Stromal cell of bone marrow (primary cell): ENCODE measurements around the gene ANXA2R.
A peak's percentile ranks its signal among the peaks of the same experiment; 100 is the strongest.

Experiments
- DNase-seq: peaks from one replicate; pipeline ENCODE4 v3.0.0-alpha.2; 2012; ENCODE audit warnings: low read depth

The ANXA2R gene

DNA sequence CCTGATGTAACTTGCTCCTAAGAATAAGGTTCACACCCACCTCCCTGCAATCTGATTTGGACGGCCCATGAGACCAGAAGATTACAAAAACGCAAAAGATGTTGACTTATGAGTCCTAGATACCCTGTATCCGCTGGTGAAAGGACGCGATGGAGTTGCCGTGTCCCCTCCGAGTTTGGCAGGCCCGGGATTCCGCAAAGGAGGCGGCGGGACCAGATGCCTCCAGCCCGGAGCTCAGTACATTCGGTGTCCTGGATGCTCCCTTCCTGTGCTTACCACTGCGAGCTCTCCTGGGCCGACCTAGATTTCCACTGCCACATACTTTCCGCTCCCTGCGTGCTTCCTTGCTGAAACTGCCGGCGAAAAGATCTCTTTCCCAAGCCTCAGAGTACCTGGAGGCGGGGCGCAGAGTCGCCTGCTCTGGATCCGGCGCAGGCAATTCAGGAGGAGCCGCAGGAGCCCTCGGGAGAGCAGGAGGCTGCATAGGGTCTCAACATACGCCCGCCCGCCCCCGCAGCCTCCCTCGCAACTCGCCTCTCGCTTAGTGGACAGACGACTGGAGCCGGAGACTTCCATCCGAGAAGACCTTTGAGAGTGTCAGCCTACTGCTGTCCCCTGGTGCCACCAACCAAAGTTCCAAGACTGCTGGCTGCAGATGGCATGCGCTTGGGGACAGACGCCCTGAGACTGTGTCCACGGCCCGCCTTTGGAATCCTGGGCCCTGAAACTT is 39.8 kb downstream of the ANXA2R start:
- DNase-seq: no peak

DNA sequence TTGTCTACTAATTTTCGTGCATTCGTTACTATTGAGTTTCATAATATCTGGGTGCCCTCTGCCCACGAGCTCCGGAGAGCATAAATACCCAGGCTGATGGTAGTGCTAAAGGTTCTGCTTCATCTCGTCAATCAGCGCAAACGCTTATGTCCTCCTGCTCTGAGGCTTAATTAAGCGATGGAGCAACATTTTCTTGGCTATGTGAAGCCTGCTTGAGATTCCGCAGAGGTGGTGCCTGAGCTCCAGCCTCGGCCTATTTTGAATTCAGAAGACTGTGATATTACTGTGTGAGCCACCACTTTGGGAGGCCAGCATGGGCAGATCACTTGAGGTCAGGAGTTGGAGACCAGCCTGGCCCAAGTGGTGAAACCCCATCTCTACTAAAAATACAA is 44.8 kb downstream of the ANXA2R start:
- DNase-seq: no peak

GRCh38 chr5:42994555-42995359 is 45.4 kb downstream of the ANXA2R start:
- peak; percentile 87 for DNase-seq

GRCh38 chr5:42994246-42994554 is 45.9 kb downstream of the ANXA2R start:
- DNase-seq: no peak

GRCh38 chr5:42993516-42994245 is 46.4 kb downstream of the ANXA2R start:
- no peak for DNase-seq

DNA sequence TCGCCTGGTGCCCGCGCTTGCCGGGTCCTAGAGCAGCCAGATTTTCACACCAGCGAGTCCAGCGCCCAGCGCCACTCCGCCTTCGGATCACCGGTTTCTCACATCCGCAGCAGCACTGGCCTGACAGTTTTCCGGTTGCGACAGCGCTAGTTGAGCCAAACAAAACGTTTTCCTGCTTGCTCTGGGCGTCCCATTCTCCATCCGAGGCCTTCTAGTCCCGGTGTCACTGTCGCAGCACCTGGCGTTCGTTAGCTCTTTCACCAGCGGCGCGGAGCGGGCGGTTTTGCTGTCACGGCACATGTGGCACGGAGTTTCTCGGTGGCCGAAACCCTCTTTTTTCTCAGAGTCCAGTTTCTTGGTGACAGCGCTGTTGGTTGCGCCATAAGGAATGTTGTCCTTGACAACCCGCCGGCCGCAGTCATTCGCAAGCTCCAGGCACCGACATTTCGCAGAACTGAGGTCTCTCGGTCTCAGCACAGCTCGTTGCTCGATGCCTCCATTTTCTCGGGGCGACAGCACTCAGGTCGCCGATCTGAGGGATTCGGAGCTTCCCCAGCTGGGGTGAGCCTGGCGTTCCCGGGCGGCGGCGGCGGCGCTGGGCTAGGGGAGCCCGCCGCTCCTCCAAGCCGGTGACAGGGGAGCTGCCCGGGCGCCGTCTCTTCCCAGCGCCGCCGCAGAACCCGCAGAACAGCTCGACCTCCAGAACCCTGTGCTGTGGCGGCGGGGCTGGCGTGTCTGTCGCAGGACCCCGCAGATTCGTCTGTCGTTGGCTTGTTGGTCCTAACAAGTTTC is 47.8 kb downstream of the ANXA2R start:
- DNase-seq: peak; percentile 81

DNA sequence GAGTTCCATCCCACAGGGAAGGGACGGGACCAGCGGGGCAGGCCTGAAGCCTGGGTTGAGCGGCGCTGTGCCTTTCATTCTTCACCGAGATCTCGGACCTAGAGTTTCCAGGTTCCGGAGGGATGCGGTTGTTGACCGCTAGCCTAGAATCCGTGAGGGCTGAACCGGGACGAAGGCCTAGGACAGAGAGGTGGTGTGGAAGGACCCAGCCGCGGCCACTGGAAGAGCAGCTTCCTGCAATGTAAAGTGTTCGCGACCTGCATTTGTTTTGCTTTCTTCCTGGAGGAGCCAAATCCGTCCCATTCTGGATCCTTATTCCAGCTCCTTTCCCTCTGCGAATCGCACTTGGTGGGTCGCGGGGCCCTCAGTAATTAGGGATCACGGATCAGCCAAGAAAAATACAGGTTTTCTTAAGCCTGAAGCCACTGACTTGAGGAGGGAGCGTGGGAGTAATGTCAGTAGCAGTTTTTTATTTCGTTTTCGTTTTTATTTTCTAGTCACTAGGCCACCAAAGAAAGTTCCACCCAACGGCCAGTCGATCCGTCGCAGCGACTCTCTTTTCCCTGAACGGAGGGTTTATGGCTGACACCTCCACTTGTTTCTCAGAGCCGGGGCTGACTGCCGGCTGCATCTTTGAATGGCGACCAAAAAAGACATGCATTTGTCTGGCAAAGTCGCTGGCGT is 48.6 kb downstream of the ANXA2R start:
- no peak for DNase-seq

GRCh38 chr5:42990892-42991291 is 49.2 kb downstream of the ANXA2R start:
- no peak for DNase-seq
